GM12878 (cell line): ENCODE data around the gene KIF6. TPM values are rescaled to one million over a fixed set of nuclear protein-coding genes. Genes with fewer than 3 reads are reported as not detected.

Experiments used
- ATAC-seq: fragments of 200-7000 bp; cut with Tn5 transposase; 3 replicates; pipeline ENCODE4 v1.9.1; 2020; ENCODE audit warnings: mild to moderate bottlenecking, moderate library complexity
- BruUV-seq: library from RNA; stranded (reverse); fragments of 400-500 nt; replicated peaks from 2 replicates; lab custom pipeline; 2021; lab: Mats Ljungman, UMichigan
- CTCF ChIA-PET: fragments of 300-600 bp; sonication (Branson Sonifier 250); formaldehyde crosslinking; extraction: SDS; loops from one replicate; lab custom pipeline; 2021; ENCODE audit warnings: inconsistent platforms; lab: Yijun Ruan, JAX
- POLR2A ChIA-PET: fragments of 350-600 bp; formaldehyde crosslinking; extraction: SDS; loops from one replicate; lab custom pipeline; 2021; ENCODE audit warnings: inconsistent platforms; lab: Charles Lee
- RAD21 ChIA-PET: fragments of 300-600 bp; sonication (Branson Sonifier 250); formaldehyde crosslinking; loops from one replicate; lab custom pipeline; 2023; ENCODE audit warnings: antibody characterized with exemption; ENCODE audit not compliant: unreplicated experiment; lab: Charles Lee
- SMC1A ChIA-PET: fragments of 300-600 bp; sonication (Branson Sonifier 250); formaldehyde crosslinking; loops from one replicate; lab custom pipeline; 2023; ENCODE audit not compliant: unreplicated experiment, uncharacterized antibody; lab: Charles Lee
- DNase-seq: peaks from one replicate; pipeline ENCODE4 v3.0.0-alpha.2; 2011; ENCODE audit warnings: low read depth, low spot score
- FAIRE-seq: peaks from 3 replicates; lab custom pipeline; 2011; peaks lifted over from hg19 to GRCh38; lab: Jason Lieb, UNC
- H2AFZ ChIP-seq: 2 replicates; pipeline ENCODE4 v1.6.0; 2011; ENCODE audit warnings: low read depth, low read length, control low read depth; ENCODE audit not compliant: control insufficient read depth
- H3K27ac ChIP-seq: 2 replicates; pipeline ENCODE4 v1.5.1; 2011; ENCODE audit warnings: control low read depth; ENCODE audit not compliant: control insufficient read depth, insufficient read depth
- H3K27me3 ChIP-seq, 2 experiments: replicated peaks in 1 of 2; 2 replicates each; pipeline versions ENCODE4 v1.6.0 to v1.6.1; 2011; ENCODE audit warnings: low read length in 1 of 2; ENCODE audit not compliant: control insufficient read depth in 2 of 2, insufficient read depth in 2 of 2
- H3K36me3 ChIP-seq, 2 experiments: 2 replicates each; pipeline ENCODE4 v1.5.1; 2011; ENCODE audit warnings: low read length in 1 of 2; ENCODE audit not compliant: control insufficient read depth in 2 of 2, insufficient read depth in 2 of 2
- H3K4me1 ChIP-seq: 2 replicates; pipeline ENCODE4 v1.6.1; 2011; ENCODE audit warnings: mild to moderate bottlenecking, low read length, moderate library complexity, mixed read lengths; ENCODE audit not compliant: control insufficient read depth, insufficient read depth
- H3K4me2 ChIP-seq: 2 replicates; pipeline ENCODE4 v1.6.0; 2011; ENCODE audit warnings: control low read depth; ENCODE audit not compliant: control insufficient read depth, insufficient read depth
- H3K4me3 ChIP-seq: fragments of 200-600 bp; sonication (generic); 2 replicates; pipeline ENCODE4 v1.5.1; 2016
- H3K79me2 ChIP-seq: 2 replicates; pipeline ENCODE4 v1.6.0; 2011; ENCODE audit warnings: low read length; ENCODE audit not compliant: control insufficient read depth, insufficient read depth
- H3K9ac ChIP-seq: 2 replicates; pipeline ENCODE4 v1.8.0; 2011; ENCODE audit warnings: low read length, control low read depth, mixed read lengths; ENCODE audit not compliant: control insufficient read depth, insufficient read depth
- H3K9me3 ChIP-seq: replicated peaks from 3 replicates; pipeline ENCODE4 v1.5.1; 2011; ENCODE audit warnings: mild to moderate bottlenecking, low read length; ENCODE audit not compliant: control insufficient read depth, insufficient read depth
- H4K20me1 ChIP-seq: 2 replicates; pipeline ENCODE4 v1.6.0; 2011; ENCODE audit not compliant: control insufficient read depth, insufficient read depth
- BCLAF1 ChIP-seq: fragments of 450-650 bp; IDR thresholded peaks from 2 replicates; pipeline ENCODE4 v1.6.1; 2017; ENCODE audit warnings: antibody characterized with exemption, mild to moderate bottlenecking, moderate library complexity
- CHD2 ChIP-seq: IDR thresholded peaks from 2 replicates; pipeline ENCODE4 v1.6.1; 2011; ENCODE audit warnings: low read depth, low read length, improper control_type of control experiment, borderline replicate concordance
- CUX1 ChIP-seq: IDR thresholded peaks from 2 replicates; pipeline ENCODE4 v1.6.1; 2012; ENCODE audit warnings: improper control_type of control experiment, low read depth, low read length; ENCODE audit not compliant: insufficient replicate concordance
- E2F4 ChIP-seq: IDR thresholded peaks from 2 replicates; pipeline ENCODE4 v1.6.1; 2012; ENCODE audit warnings: low read depth, low read length, improper control_type of control experiment
- GABPA ChIP-seq: IDR thresholded peaks from 2 replicates; pipeline ENCODE4 v1.6.1; 2014; ENCODE audit warnings: antibody characterized with exemption, low read depth, mild to moderate bottlenecking, inconsistent platforms
- HDAC6 ChIP-seq: fragments of 200-600 bp; sonication (generic); IDR thresholded peaks from one replicate; pipeline ENCODE4 v1.8.0; 2017; ENCODE audit warnings: antibody characterized with exemption; ENCODE audit not compliant: unreplicated experiment
- IRF5 ChIP-seq: fragments of 450-650 bp; IDR thresholded peaks from 2 replicates; pipeline ENCODE4 v1.6.1; 2017; ENCODE audit warnings: borderline replicate concordance
- KDM1A ChIP-seq: fragments of 200-600 bp; sonication (generic); IDR thresholded peaks from 2 replicates; pipeline ENCODE4 v1.6.1; 2016; ENCODE audit warnings: borderline replicate concordance
- POLR2AphosphoS2 ChIP-seq: IDR thresholded peaks from 2 replicates; pipeline ENCODE4 v1.6.1; 2011; ENCODE audit warnings: low read depth, mild to moderate bottlenecking, low read length, improper control_type of control experiment, moderate library complexity
- RUNX3 ChIP-seq: IDR thresholded peaks from 2 replicates; pipeline ENCODE4 v1.6.1; 2012; ENCODE audit warnings: low read length, inconsistent platforms
- SUZ12 ChIP-seq: fragments of 200-600 bp; sonication (generic); IDR thresholded peaks from one replicate; pipeline ENCODE4 v1.6.1; 2018; ENCODE audit warnings: antibody characterized with exemption, mild to moderate bottlenecking; ENCODE audit not compliant: unreplicated experiment
- WGBS: methylation state at CpG from one replicate; pipeline ENCODE4 v1.1.6; 2016; ENCODE audit warnings: low lambda C conversion rate; ENCODE audit not compliant: insufficient replicate concordance, insufficient coverage; ENCODE audit errors: missing lambda C conversion rate; 5-methylcytosine and 5-hydroxymethylcytosine counted together
- in situ Hi-C: fragments of 300-500 bp; cut with MboI; formaldehyde crosslinking; loops from 9 replicates; pipeline ENCODE4 v1.14.3; 2018; ENCODE audit warnings: mixed read lengths
- intact Hi-C: fragments of 100-400 bp; cut with micrococcal nuclease; formaldehyde crosslinking; loops from one replicate; pipeline ENCODE4 v1.14.2; 2022; ENCODE audit not compliant: unreplicated experiment
- polyA plus RNA-seq, 11 experiments: library from polyadenylated mRNA; depleted of rRNA in 4 of 11; unstranded in 6 of 11; stranded (reverse) in 5 of 11; fragments of >200 nt; fragmentation: Nextera tagmentation in 4 of 11; fragmentation: Illumina TruSeq in 1 of 11; extraction: Ambion mirVana in 4 of 11; extraction: Trizol in 1 of 11; gene quantifications; 1 replicate in 1 of 11; 2 replicates in 10 of 11; pipeline versions ENCODE4 v1.2.1 to v1.2.3, GENCODE V29; 2011 to 2016; ENCODE audit warnings: inconsistent platforms in 2 of 11, missing spikeins in 2 of 11, low read depth in 1 of 11
- total RNA-seq, 4 experiments: library from RNA; depleted of rRNA in 3 of 4; stranded (reverse); fragments of >200 nt in 3 of 4; fragmentation: Illumina TruSeq in 1 of 4; extraction: Trizol in 1 of 4; gene quantifications; 2 replicates each; pipeline versions ENCODE4 v1.2.1 to v1.2.3, GENCODE V29; 2013 to 2021

The KIF6 gene
- total and polyA plus RNA-seq, 10 of the 15 experiments (the other 5 are each of a cell fraction or from before 2014, with no cell fraction given): 0.09 to 1.0 (median 0.28) TPM

GRCh38 chr6:39666706-39667489 lies 58.3 kb downstream of the KIF6 start:
- Histone ChIP-seq H3K36me3 (no peaks in the 10 kb centered on the region), H3K27ac (no peak overlapping the region), H3K27me3 (no peaks in the 10 kb centered on the region), H2AFZ (no peak overlapping the region), H3K9ac (no peak overlapping the region), H3K9me3 (no peaks in the 10 kb centered on the region), H3K79me2 (no peaks in the 10 kb centered on the region), H3K4me1 (no peaks in the 10 kb centered on the region), H4K20me1 (no peaks in the 10 kb centered on the region), H3K4me3 (no peak overlapping the region), H3K4me2 (no peak overlapping the region)
- no TSS peak for BruUV-seq
- in situ Hi-C loops (no loop called here), intact Hi-C loops (no loop called here)
- ChIA-PET CTCF (interaction anchor here (0.9 to 1.6 kb wide), 4 partner anchors 8 to 199 kb away, joined by 3 to 4 read pairs (median 3); no protein-coding TSS in a partner anchor), POLR2A (interaction anchor here (1.0 kb wide), 1 partner anchor 30 kb away, joined by 3 read pairs; no protein-coding TSS in a partner anchor), RAD21 (interaction anchor here (0.6 to 1.6 kb wide), 6 partner anchors 20 to 270 kb away, joined by 3 to 4 read pairs (median 3); no protein-coding TSS in a partner anchor), SMC1A (interaction anchor here (0.9 to 2.2 kb wide), 16 partner anchors 9 to 279 kb away, joined by 3 to 6 read pairs (median 3); partner anchors contain the start of gene KIF6)
- FAIRE-seq (no peak), DNase-seq (no peak), ATAC-seq (no peak)
- WGBS: 31% methylated on average over 9 of the region's 9 CpGs
- TF ChIP-seq E2F4 (no peak), BCLAF1 (no peak), GABPA (no peak), IRF5 (no peak), SUZ12 (no peak), KDM1A (no peak), CHD2 (no peak), CUX1 (no peak), RUNX3 (no peak), HDAC6 (no peak), POLR2AphosphoS2 (no peak)
